ENCODE measurements around the gene ASMTL.

GRCh38 chrX:1354036-1355019 is 98.4 kb downstream of the ASMTL start:
- TF ChIP-seq CTCF (conservative IDR thresholded peaks at IDR 0.05 in 1 of 2, IDR thresholded peaks at IDR 0.05 in 1 of 2; ENCODE audit: low read depth in 1 of 2, low read length in 2 of 2), result no peak
- TF ChIP-seq EZH2 (IDR thresholded peaks at IDR 0.05; ENCODE audit: low read length, missing control alignments), result no peak

Measured in fibroblast of lung (primary cell).